ENCODE measurements around the gene EPSTI1. TPM values are rescaled to one million over a fixed set of nuclear protein-coding genes. Genes with fewer than 3 reads are reported as not detected.
"Not testable (repeated sequence)": the region's sequence is repeated elsewhere in the genome, so short reads cannot be mapped to it uniquely, and the experiment has no call there.

EPSTI1 gene
- total RNA-seq (1 to 10 TPM; 1.4 to 2.6 (median 1.5) TPM), polyA plus RNA-seq (under 1 TPM; 0.82 to 0.91 (median 0.89) TPM)
- long read RNA-seq, donor 1, partial matches to known transcripts, result 0 of 2 reads
- long read RNA-seq, donor 1, other reads (novel, unspliced or antisense), result 1 of 2 reads
- long read RNA-seq, donor 2, result 0 reads

- ATAC-seq, result peak; percentile 61 to 89 (median 70)
- intact Hi-C loops (cut with DNase I), result loop anchor here in 1 of 2 donors (5.0 kb wide), 1 partner anchor 55 kb away; no protein-coding TSS in a partner anchor
Measured at GRCh38 chr13:42991898-42992763, at the start of gene EPSTI1. Gene EPSTI1, minus strand, starts transcription at chr13:42992241. Its CDS starts 76 bp downstream, at chr13:42992165.

GRCh38 chr13:43041369-43041921, 49.4 kb upstream of the EPSTI1 start:
- WGBS, 3 donors, result 88 to 94% (median 89%) methylated on average over 1 of the region's 1 CpG
- peaks cover 3% of the 10 kb centered on the region for H3K4me1 ChIP-seq
- H3K27ac ChIP-seq, result no peak overlapping the region
- DNase-seq (no peak), ATAC-seq (no peak)
- no peak overlapping the region for H3K4me3 ChIP-seq
- no peaks in the 10 kb centered on the region for H3K27me3 ChIP-seq (ENCODE audit: insufficient read depth in 3 of 3, low read length in 2 of 3)
- no peaks in the 10 kb centered on the region for H3K9me3 ChIP-seq
- intact Hi-C loops (cut with DNase I), result no loop called here
- H3K36me3 ChIP-seq (ENCODE audit: insufficient read depth in 1 of 2, low read depth in 1 of 2), result no peaks in the 10 kb centered on the region
- no peak for TF ChIP-seq CTCF (IDR thresholded peaks at IDR 0.05)

More at GRCh38 chr13:42991898-42992763, at the start of gene EPSTI1:
- DNase-seq, result peak; percentile 54 to 70
- Histone ChIP-seq H3K4me1 (peaks cover 12% of the 10 kb centered on the region), H3K36me3 (ENCODE audit: insufficient read depth in 1 of 2, low read depth in 1 of 2) (no peaks in the 10 kb centered on the region), H3K4me3 (peak within 1 kb of the TSS; percentile 87), H3K27ac (peak within 1 kb of the TSS; percentile 60), H3K9me3 (no peaks in the 10 kb centered on the region), H3K27me3 (ENCODE audit: insufficient read depth in 3 of 3, low read length in 2 of 3) (no peaks in the 10 kb centered on the region)
- 2 to 6% (median 3%) methylated on average over 45 of the region's 45 CpGs for WGBS, 3 donors
- TF ChIP-seq CTCF (IDR thresholded peaks at IDR 0.05), result no peak

GRCh38 chr13:43040581-43041368, 48.7 kb upstream of the EPSTI1 start:
- 86 to 91% (median 91%) methylated on average over 11 to 13 of the region's 13 CpGs for WGBS, 3 donors

GRCh38 chr13:43039966-43040365, 47.9 kb upstream of the EPSTI1 start:
- WGBS, 3 donors, result 96 to 100% (median 96%) methylated on average over 2 of the region's 2 CpGs
- H3K4me1 ChIP-seq, result peaks cover 3% of the 10 kb centered on the region

More at GRCh38 chr13:43040581-43041368, 48.7 kb upstream of the EPSTI1 start:
- ATAC-seq; intact Hi-C loops (cut with DNase I); H3K27ac ChIP-seq; DNase-seq; H3K4me3 ChIP-seq; H3K36me3 ChIP-seq (ENCODE audit: insufficient read depth in 1 of 2, low read depth in 1 of 2); H3K4me1 ChIP-seq; H3K9me3 ChIP-seq; H3K27me3 ChIP-seq (ENCODE audit: insufficient read depth in 3 of 3, low read length in 2 of 3): not testable (repeated sequence)

More at GRCh38 chr13:43039966-43040365, 47.9 kb upstream of the EPSTI1 start:
- Histone ChIP-seq H3K4me3 (no peak overlapping the region), H3K9me3 (no peaks in the 10 kb centered on the region), H3K27me3 (ENCODE audit: insufficient read depth in 3 of 3, low read length in 2 of 3) (no peaks in the 10 kb centered on the region), H3K27ac (no peak overlapping the region), H3K36me3 (ENCODE audit: insufficient read depth in 1 of 2, low read depth in 1 of 2) (no peaks in the 10 kb centered on the region)
- DNase-seq (no peak), ATAC-seq (no peak)
- no peak for TF ChIP-seq CTCF (IDR thresholded peaks at IDR 0.05)
- intact Hi-C loops (cut with DNase I), result no loop called here

Data from psoas muscle (tissue), 8 donors.